ENCODE data around the gene MAPK8IP1.

Gene MAPK8IP1

DNA sequence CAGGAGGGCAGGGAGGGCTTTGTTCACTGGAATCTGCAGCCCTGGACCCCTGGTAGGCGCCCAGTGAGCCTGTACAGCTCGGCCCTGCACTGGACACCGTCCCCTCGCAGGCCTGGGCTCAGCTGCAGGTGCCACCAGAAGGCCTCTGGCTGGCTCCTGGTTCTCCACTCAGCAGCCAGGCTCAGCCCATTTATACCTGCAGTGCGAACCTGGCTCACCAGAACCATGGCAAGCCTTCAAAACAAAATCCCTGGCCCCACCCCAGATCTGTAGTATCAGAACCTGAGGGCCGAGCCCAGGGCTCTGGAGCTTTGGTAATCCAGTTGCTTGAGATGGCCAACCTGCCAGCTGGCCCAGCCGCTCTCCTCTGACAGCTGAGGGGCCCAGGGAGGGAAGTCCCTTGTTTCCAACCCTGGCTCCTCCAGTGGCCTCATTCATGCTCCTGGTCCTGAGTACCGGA is 22.5 kb downstream of the MAPK8IP1 start:
- DNase-seq (ENCODE audit: low read depth in 3 of 3), result no peak

DNA sequence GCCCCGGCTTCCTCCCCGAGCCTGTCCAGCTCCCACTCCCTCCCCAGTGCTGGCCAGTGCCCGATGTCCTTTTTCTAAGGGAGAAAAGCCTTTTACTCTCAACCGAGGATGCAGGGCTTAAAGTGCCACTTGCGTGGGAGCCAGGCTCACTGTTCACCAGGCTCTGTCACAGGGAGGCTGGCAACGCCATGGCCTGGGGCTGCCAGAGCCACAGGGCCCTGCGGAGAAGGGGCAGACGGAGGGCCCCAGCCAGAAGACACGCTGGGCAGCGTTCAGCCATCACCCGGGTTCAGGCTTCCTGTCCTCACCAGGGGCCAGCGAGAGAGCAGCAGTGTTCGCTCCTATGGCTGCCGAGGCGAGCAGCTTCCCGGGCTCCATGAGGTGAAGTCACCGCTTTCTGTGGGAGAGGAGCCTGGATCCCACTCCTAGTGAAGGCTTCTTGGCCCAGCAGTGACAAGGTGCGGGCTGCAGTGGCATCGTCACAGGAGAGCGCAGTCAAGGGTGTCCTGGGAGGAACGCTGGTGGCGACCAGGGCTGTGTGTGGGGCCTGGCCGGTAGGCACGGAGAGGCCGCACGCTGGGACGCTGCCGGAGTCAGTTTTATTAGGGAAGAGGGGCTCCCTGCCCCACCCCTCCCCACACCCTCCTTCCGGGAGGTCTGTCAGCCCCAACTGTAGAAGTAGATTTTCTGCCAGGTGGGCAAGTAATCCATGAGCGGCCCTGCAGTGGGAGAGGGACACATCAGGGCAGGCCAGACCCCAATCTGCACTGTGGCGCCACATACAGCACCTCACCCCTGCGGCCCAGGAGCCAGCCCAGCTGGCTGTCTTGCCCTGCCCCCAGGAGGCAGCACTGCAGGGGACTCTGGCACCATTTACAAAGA is 24.4 kb downstream of the MAPK8IP1 start:
- DNase-seq (ENCODE audit: low read depth in 3 of 3), result no peak

DNA sequence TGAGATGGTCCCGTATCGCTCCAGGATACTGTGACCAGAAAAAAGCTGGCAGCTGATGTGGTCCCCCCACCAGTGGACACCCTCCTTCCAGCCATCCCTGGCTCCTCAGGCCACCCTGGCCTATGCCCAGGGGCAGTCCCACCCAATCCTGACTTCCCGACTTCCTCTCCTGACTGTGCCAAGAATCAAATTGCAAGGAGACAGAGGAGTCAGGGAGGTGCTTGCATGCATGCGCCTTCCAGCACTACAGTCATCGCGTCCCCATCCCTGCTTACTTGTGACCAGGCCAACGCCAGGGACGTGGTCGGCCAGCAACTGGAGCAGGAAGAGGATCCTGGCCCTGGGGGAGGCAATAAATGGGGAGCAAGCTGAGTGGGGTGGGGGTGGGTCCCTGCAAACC is 25.2 kb downstream of the MAPK8IP1 start:
- no peak for DNase-seq (ENCODE audit: low read depth in 3 of 3)

- DNase-seq (ENCODE audit: low read depth in 3 of 3), result no peak
These were observed 28.1 kb downstream of the MAPK8IP1 start for GRCh38 chr11:45913514-45913913.

- no peak for DNase-seq (ENCODE audit: low read depth in 3 of 3)
These were observed 28.6 kb downstream of the MAPK8IP1 start for GRCh38 chr11:45913942-45914635.

- DNase-seq (ENCODE audit: low read depth in 3 of 3), result no peak
These were observed 30.0 kb downstream of the MAPK8IP1 start for GRCh38 chr11:45915446-45915845.

GRCh38 chr11:45917286-45917622 is 31.8 kb downstream of the MAPK8IP1 start:
- DNase-seq (ENCODE audit: low read depth in 3 of 3), result no peak

GRCh38 chr11:45917623-45918330 is 32.3 kb downstream of the MAPK8IP1 start, which contains the start of gene PEX16:
PEX16 (minus strand) TSS chr11:45917877; CDS start chr11:45917811, 66 bp downstream.
- DNase-seq (ENCODE audit: low read depth in 3 of 3), result peak; percentile 90 to 94 (median 91)

DNA sequence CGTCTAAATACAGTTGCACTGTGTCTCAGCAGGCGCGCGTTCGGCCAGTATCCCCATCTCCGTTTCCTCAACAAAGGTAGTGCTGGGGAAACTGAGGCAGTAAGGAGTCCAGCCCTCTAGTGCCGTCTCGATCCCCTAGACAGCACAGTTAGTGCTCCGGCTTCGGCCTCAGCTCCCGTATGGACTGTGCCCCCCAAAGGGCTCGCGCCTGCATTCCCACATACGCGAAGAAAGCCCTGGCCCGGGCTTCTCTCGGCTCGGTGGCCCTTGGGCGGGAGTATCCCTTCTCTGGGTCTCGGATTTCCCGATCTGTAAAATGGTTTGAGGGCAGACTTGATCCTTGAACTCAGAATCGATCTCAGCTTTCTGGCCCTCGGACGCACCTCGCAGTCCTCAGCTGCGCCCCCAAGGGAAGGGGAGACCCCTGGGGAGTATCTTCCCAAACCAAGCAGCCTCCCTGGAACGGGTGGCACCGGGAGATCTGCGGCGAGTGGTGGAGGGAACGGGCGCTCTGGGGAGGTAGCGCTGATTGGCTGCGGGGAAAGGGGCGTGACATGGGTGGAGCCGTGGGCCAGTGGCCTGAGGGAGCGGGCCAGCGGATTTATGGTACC is 33.0 kb downstream of the MAPK8IP1 start:
- peak in 2 of 3 experiments; percentile 38 to 66 for DNase-seq (ENCODE audit: low read depth in 3 of 3)

DNA sequence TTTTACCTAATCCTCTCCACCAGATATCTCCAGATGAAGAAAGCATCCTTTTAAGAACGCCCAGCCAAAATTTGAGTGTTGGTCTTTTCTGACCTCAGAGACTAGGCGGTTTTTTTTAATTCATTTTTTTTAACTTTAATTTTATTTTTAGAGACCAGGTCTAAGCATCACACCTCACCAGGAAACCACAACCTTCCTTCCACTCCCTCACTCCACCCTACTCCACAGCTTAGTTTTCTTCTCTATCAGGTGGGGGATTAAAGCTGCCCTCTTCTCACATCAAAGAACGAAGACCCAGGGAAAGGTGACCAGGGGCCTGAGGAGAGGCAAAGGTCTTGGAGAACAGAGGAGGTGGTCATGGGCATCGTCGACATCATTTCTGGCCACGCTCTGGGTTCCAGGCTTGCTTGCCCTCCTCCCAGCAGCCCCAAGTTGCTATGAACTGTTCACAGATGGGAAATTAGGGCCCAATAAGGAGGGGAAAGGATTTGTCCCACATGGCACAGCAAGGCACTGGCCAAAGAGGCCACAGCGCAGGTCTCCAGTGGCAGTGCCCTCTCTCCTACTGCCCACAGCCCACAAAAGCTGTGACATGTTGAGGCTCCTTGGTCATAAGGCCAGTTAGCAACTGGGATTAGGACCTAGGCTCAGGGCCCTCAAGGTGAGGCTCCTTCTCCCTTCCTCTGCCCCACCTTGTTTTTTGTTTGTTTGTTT is 33.7 kb downstream of the MAPK8IP1 start:
- no peak for DNase-seq (ENCODE audit: low read depth in 3 of 3)

DNA sequence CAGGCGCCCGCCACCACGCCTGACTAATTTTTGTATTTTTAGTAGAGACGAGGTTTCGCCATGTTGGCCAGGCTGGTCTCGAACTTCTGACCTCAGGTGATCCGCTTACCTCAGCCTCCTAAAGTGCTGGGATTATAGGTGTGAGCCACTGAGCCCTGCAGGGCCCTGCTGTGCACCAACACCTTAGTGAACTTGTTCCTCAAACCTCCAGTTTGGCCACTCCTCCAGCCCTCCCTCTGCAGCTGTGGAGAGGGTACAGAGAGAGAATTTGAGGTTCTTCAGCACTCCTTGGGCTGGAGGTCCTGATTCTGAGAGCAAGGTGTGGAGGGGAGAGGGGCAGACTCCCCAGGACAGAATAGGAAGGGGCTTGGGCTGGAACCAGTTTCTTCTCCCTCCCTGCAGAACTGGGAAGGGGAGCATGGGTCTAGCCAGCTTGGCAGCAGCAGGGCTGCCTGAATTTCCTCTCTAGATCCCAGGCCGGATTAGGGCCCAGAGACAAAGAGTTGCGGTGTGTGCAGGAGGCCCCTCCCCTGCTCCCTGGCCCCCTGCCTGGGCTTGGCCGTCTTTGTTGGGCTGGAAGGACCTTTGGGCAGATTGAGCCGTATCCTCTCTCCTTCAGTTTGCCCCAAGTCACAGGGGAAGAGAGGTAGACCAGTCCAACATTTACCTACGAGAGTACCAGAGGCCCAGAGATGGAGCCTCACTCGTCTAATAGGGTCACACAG is 34.5 kb downstream of the MAPK8IP1 start:
- DNase-seq (ENCODE audit: low read depth in 3 of 3), result no peak

DNA sequence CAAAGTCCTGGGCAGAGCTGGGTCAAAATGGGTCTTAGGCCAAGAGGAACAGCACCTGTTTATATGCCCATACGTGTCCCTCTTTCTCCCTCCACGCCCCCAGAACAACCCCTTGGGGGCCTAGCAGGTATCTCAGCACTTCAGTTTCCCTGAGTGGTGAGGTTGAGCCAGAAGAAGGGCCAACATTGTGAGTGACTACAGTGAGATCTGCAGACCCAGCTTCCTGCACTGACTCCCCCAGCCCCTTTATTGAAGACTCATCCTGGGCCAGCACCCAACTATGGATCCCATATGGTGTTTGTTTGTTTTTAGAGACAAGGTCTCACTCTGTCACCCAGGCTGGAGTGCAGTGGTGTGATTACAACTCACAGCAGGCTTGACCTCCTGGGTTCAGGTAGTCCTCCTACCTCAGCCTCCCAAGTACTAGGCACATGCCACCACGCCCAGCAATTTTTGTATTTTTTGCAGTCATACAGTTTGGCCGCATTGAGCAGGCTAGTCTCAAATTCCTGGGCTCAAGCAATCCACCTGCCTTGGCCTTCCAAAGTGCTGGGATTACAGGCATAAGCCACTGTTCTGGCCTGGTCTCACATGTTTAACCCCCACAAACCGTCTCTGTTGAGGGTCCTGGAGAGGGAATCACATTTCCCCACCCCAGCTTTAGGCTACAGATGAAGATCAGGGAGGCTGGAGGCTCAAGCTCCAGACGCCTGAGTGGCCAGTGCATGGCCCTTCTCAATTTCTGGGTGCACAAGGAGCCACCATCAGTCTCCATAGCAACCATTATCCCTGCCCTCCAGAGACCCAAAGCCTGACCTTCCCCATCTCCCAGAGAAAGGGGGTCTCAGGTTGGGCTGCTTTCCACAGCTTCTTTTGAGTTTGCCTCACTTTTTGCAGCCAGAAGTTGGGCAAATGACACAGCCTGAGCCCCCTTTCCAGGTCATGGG is 35.4 kb downstream of the MAPK8IP1 start:
- DNase-seq (ENCODE audit: low read depth in 3 of 3), result no peak

- no peak for DNase-seq (ENCODE audit: low read depth in 3 of 3)
These were observed 36.3 kb downstream of the MAPK8IP1 start for GRCh38 chr11:45921561-45922424.

GRCh38 chr11:45922425-45923082 is 37.1 kb downstream of the MAPK8IP1 start, which contains the start of gene LARGE2:
LARGE2 (plus strand) TSS chr11:45922656; CDS start chr11:45922883, 227 bp downstream.
- no peak for DNase-seq (ENCODE audit: low read depth in 3 of 3)

GRCh38 chr11:45924036-45924915 is 38.8 kb downstream of the MAPK8IP1 start:
- no peak for DNase-seq (ENCODE audit: low read depth in 3 of 3)

DNA sequence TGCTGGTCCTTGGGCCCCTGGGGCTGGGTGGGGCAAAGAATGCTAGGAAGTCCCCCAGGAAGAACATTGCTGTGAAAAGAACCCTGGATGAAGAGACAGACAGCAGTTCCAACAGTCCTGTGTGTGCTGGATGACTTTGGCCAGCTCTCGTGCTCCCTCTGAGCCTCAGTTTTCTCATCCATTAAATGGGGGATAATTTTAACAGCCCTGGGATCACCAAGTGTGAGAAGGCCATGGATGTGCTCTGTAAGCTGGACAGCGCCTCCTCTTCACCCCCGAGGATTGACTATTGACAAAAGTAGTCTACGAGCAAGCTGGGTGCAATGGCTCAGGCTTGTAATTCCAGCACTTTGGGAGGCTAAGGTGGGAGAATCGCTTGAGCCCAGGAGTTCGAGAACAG is 39.5 kb downstream of the MAPK8IP1 start:
- DNase-seq (ENCODE audit: low read depth in 3 of 3), result no peak

DNA sequence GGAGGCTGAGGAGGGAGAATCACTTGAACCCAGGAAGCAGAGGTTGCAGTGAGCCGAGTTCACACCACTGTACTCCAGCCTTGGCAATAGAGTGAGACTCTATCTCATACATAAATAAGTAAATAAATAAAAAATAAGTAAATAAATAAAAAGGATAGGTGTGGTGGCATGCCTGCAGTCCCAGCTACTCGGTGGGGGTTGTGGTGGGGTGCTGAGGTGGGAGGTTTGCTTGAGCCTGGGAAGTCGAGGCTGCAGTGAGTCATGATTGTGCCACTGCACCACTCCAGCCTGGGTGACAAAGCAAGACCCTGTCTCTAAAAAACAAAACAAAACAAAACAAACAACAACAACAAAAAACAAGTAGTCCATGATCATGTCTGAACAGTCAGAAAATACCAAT is 40.1 kb downstream of the MAPK8IP1 start:
- no peak for DNase-seq (ENCODE audit: low read depth in 3 of 3)

All from stimulated activated CD4-positive, alpha-beta T cell treated with anti-CD3 and anti-CD28 coated beads, TNF-alpha, amount 100 ng/mL, for 24 hours (primary cell).